ENCODE measurements around the gene NMRK1. TPM values are rescaled to one million over a fixed set of nuclear protein-coding genes. Genes with fewer than 3 reads are reported as not detected.

The NMRK1 gene
- total and polyA plus RNA-seq, 2 of the 13 experiments (the other 11 are each of a cell fraction or from before 2014, with no cell fraction given): 9.1 to 12.9 TPM

DNA sequence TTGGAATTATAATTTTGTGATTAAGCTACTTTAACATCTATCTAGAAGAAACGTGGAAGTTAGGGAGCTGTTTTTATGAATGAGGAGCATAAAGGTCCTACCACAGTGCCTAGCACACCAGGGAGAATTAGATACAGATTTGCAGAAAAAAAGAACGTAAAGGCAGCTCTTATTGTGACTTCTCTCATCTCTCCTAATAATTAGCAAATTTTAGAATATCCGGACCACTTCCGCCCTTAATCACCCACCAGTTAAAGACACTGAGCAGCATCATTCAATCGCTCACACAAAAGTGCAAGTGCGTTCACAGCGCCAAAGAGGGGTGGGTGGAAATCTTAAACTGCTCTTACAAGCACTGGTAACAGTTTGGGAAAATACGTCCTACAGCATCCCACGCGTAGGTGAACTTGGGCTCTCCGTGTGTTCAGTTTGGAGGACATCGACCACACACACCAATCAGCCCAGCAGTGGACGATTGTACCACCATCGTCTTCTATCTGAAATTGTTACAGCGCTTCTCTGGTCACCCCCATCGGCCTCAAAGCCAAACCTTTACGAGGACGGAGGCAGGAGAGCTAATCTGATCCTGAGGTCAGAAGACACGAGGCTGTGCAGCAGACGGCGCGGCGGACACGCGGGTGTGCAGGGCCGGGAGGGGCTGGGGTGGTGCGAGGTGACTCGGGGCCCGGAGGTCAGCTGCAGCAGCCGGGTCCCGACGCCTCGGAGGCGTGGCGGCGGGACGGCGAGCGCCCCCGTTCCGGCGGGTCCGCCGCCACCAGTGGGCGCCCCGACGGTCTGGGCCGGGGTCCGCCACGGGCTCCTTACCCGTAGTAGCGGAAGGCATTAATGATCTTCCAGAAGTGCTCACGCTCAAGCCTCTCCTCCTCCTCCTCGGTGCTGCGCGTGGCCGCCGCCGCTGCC lies 60.5 kb downstream of the NMRK1 start (continued):
- TF ChIP-seq NR2F1 (CRISPR knock-in tag; IDR thresholded peaks at IDR 0.05): 0 out of 4 replicates have a peak, but pooled peaks of 1 of the 2 experiments have one; percentile 17
- no peak for TF ChIP-seq ZNF570 (CRISPR knock-in tag; IDR thresholded peaks at IDR 0.05; ENCODE audit: borderline replicate concordance)
- TF ChIP-seq ZNF44 (CRISPR knock-in tag; IDR thresholded peaks at IDR 0.05): no peak
- no peak for TF ChIP-seq ZFP36L1 (CRISPR knock-in tag; IDR thresholded peaks at IDR 0.05)
- TF ChIP-seq ZNF224 (CRISPR knock-in tag; IDR thresholded peaks at IDR 0.05): no peak
- TF ChIP-seq, protein P1, sequence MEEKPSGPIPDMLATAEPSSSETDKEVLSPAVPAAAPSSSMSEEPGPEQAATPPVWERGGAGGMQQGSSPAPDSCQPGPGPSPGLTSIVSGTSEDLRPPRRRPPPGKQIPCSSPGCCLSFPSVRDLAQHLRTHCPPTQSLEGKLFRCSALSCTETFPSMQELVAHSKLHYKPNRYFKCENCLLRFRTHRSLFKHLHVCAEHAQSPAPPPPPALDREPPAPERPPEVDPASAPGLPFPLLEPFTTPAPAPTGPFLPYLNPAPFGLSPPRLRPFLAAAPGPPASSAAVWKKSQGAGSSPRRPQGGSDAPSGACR (CRISPR knock-in tag; IDR thresholded peaks at IDR 0.05): no peak
- TF ChIP-seq ZNF749 (CRISPR knock-in tag; IDR thresholded peaks at IDR 0.05; ENCODE audit: borderline replicate concordance): peak; percentile 80; the same call in 1 of the 2 replicates
- TF ChIP-seq, protein P2, sequence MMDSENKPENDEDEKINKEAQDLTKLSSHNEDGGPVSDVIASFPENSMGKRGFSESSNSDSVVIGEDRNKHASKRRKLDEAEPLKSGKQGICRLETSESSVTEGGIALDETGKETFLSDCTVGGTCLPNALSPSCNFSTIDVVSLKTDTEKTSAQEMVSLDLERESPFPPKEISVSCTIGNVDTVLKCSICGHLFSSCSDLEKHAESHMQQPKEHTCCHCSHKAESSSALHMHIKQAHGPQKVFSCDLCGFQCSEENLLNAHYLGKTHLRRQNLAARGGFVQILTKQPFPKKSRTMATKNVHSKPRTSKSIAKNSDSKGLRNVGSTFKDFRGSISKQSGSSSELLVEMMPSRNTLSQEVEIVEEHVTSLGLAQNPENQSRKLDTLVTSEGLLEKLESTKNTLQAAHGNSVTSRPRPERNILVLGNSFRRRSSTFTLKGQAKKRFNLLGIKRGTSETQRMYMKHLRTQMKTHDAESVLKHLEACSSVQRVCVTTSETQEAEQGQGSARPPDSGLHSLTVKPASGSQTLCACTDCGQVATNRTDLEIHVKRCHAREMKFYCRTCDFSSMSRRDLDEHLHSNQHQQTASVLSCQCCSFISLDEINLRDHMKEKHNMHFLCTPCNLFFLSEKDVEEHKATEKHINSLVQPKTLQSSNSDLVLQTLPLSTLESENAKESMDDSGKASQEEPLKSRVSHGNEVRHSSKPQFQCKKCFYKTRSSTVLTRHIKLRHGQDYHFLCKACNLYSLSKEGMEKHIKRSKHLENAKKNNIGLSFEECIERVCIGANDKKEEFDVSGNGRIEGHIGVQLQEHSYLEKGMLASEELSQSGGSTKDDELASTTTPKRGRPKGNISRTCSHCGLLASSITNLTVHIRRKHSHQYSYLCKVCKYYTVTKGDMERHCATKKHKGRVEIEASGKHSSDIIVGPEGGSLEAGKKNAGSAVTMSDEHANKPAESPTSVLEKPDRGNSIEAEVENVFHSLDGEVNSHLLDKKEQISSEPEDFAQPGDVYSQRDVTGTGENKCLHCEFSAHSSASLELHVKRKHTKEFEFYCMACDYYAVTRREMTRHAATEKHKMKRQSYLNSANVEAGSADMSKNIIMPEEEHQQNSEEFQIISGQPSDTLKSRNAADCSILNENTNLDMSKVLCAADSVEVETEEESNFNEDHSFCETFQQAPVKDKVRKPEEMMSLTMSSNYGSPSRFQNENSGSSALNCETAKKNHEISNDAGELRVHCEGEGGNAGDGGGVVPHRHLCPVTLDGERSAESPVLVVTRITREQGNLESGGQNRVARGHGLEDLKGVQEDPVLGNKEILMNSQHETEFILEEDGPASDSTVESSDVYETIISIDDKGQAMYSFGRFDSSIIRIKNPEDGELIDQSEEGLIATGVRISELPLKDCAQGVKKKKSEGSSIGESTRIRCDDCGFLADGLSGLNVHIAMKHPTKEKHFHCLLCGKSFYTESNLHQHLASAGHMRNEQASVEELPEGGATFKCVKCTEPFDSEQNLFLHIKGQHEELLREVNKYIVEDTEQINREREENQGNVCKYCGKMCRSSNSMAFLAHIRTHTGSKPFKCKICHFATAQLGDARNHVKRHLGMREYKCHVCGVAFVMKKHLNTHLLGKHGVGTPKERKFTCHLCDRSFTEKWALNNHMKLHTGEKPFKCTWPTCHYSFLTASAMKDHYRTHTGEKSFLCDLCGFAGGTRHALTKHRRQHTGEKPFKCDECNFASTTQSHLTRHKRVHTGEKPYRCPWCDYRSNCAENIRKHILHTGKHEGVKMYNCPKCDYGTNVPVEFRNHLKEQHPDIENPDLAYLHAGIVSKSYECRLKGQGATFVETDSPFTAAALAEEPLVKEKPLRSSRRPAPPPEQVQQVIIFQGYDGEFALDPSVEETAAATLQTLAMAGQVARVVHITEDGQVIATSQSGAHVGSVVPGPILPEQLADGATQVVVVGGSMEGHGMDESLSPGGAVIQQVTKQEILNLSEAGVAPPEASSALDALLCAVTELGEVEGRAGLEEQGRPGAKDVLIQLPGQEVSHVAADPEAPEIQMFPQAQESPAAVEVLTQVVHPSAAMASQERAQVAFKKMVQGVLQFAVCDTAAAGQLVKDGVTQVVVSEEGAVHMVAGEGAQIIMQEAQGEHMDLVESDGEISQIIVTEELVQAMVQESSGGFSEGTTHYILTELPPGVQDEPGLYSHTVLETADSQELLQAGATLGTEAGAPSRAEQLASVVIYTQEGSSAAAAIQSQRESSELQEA (CRISPR knock-in tag; IDR thresholded peaks at IDR 0.05; ENCODE audit: not compliant biosample characterization): no peak
- no peak for TF ChIP-seq ZNF713 (CRISPR knock-in tag; IDR thresholded peaks at IDR 0.05)
- no peak for TF ChIP-seq DNMT3B (CRISPR knock-in tag; conservative IDR thresholded peaks at IDR 0.05)
- no peak for TF ChIP-seq NCOA1 (CRISPR knock-in tag; IDR thresholded peaks at IDR 0.05)
- no peak for TF ChIP-seq SRY (CRISPR knock-in tag; IDR thresholded peaks at IDR 0.05)
- 0 out of 2 replicates have a peak, but pooled peaks have one; percentile 24 for TF ChIP-seq ZNF678 (CRISPR knock-in tag; IDR thresholded peaks at IDR 0.05)
- TF ChIP-seq ZNF775 (CRISPR knock-in tag; IDR thresholded peaks at IDR 0.05; ENCODE audit: borderline replicate concordance): no peak
- TF ChIP-seq MTA1 (CRISPR knock-in tag; IDR thresholded peaks at IDR 0.05; ENCODE audit: borderline replicate concordance): peak; percentile 53; the same call in 1 of the 2 replicates
- TF ChIP-seq, protein P3, sequence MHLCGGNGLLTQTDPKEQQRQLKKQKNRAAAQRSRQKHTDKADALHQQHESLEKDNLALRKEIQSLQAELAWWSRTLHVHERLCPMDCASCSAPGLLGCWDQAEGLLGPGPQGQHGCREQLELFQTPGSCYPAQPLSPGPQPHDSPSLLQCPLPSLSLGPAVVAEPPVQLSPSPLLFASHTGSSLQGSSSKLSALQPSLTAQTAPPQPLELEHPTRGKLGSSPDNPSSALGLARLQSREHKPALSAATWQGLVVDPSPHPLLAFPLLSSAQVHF (CRISPR knock-in tag; IDR thresholded peaks at IDR 0.05): no peak; the same call in 1 of the 2 replicates

Data from HepG2 (cell line).